Keratinocyte (primary cell): ENCODE measurements around the gene NR1H4. TPM values are rescaled to one million over a fixed set of nuclear protein-coding genes. Genes with fewer than 3 reads are reported as not detected.

Experiments used
- DNase-seq: peaks from one replicate; pipeline ENCODE4 v3.0.0-alpha.2; 2011; ENCODE audit warnings: low read depth, missing footprints, low spot score
- FAIRE-seq: peaks from 2 replicates; lab custom pipeline; 2011; peaks lifted over from hg19 to GRCh38; lab: Jason Lieb, UNC
- H2AFZ ChIP-seq: 2 replicates; pipeline ENCODE4 v1.6.0; 2012; ENCODE audit warnings: low read length, control low read depth, inconsistent platforms; ENCODE audit not compliant: control insufficient read depth
- H3K27ac ChIP-seq: 2 replicates; pipeline ENCODE4 v1.5.1; 2011; ENCODE audit warnings: low read length; ENCODE audit not compliant: control insufficient read depth, insufficient read depth
- H3K27me3 ChIP-seq: 3 replicates; pipeline ENCODE4 v1.6.0; 2011; ENCODE audit warnings: low read length; ENCODE audit not compliant: control insufficient read depth, insufficient read depth; ENCODE audit errors: extremely low read depth
- H3K36me3 ChIP-seq, 2 experiments: 2 replicates in 1 of 2; 3 replicates in 1 of 2; pipeline ENCODE4 v1.5.1; 2011; ENCODE audit warnings: low read length in 2 of 2, mild to moderate bottlenecking in 1 of 2; ENCODE audit not compliant: control insufficient read depth in 2 of 2, insufficient read depth in 2 of 2; ENCODE audit errors: extremely low read depth in 1 of 2
- H3K4me1 ChIP-seq: 3 replicates; pipeline ENCODE4 v1.5.1; 2011; ENCODE audit warnings: low read length; ENCODE audit not compliant: control insufficient read depth, insufficient read depth; ENCODE audit errors: extremely low read depth
- H3K4me2 ChIP-seq: 3 replicates; pipeline ENCODE4 v1.6.0; 2011; ENCODE audit warnings: low read depth, low read length; ENCODE audit not compliant: control insufficient read depth, insufficient read depth; ENCODE audit errors: extremely low read depth
- H3K4me3 ChIP-seq, 3 experiments: fragments of 200-600 bp in 1 of 3; sonication (generic) in 1 of 3; 2 replicates in 2 of 3; 3 replicates in 1 of 3; pipeline ENCODE4 v1.5.1; 2011 to 2016; ENCODE audit warnings: low read length in 3 of 3, mild to moderate bottlenecking in 3 of 3, control low read depth in 2 of 3, inconsistent platforms in 1 of 3, low read depth in 1 of 3, mixed read lengths in 1 of 3, mixed run types in 1 of 3, moderate library complexity in 1 of 3; ENCODE audit not compliant: control insufficient read depth in 2 of 3, insufficient read depth in 2 of 3; ENCODE audit errors: extremely low read depth in 1 of 3
- H3K79me2 ChIP-seq: 2 replicates; pipeline ENCODE4 v1.6.0; 2012; ENCODE audit warnings: low read length; ENCODE audit not compliant: control insufficient read depth, insufficient read depth
- H3K9ac ChIP-seq: 3 replicates; pipeline ENCODE4 v1.6.0; 2011; ENCODE audit warnings: low read length; ENCODE audit not compliant: control insufficient read depth, insufficient read depth; ENCODE audit errors: extremely low read depth
- H3K9me1 ChIP-seq: 3 replicates; pipeline ENCODE4 v1.6.0; 2011; ENCODE audit warnings: low read length; ENCODE audit not compliant: control insufficient read depth, insufficient read depth; ENCODE audit errors: extremely low read depth
- H3K9me3 ChIP-seq: 2 replicates; pipeline ENCODE4 v1.5.1; 2012; ENCODE audit warnings: low read depth, low read length; ENCODE audit not compliant: control insufficient read depth
- H4K20me1 ChIP-seq: 3 replicates; pipeline ENCODE4 v1.6.0; 2011; ENCODE audit warnings: low read length; ENCODE audit not compliant: control insufficient read depth, insufficient read depth; ENCODE audit errors: extremely low read depth
- CTCF ChIP-seq, 3 experiments: IDR thresholded peaks in 1 of 3; conservative IDR thresholded peaks in 1 of 3; optimal IDR thresholded peaks in 1 of 3; 2 replicates in 2 of 3; 3 replicates in 1 of 3; pipeline versions ENCODE3 to v1.5.1; 2011; ENCODE audit warnings: low read length in 3 of 3, mild to moderate bottlenecking in 3 of 3, moderate library complexity in 2 of 3, control low read depth in 1 of 3, inconsistent platforms in 1 of 3; ENCODE audit not compliant: insufficient read depth in 2 of 3; ENCODE audit errors: extremely low read depth in 1 of 3
- EZH2 ChIP-seq: IDR thresholded peaks from one replicate; pipeline ENCODE4 v1.6.1; 2012; ENCODE audit warnings: inconsistent platforms, mild to moderate bottlenecking, low read length, moderate library complexity
- dilution Hi-C: fragments of 300-500 bp; cut with MboI; formaldehyde crosslinking; loops from one replicate; pipeline ENCODE4 v1.7.0; 2020; ENCODE audit warnings: low sequenced_read_pairs; ENCODE audit not compliant: extremely low pct_ligation_motif_present
- polyA plus RNA-seq, 5 experiments: library from polyadenylated mRNA; depleted of rRNA in 3 of 5; stranded (reverse) in 3 of 5; stranded (forward) in 1 of 5; unstranded in 1 of 5; fragments of >200 nt; gene quantifications; 1 replicate in 1 of 5; 2 replicates in 3 of 5; 3 replicates in 1 of 5; pipeline versions ENCODE4 v1.2.1 to v1.2.3, GENCODE V29; 2011 to 2012; ENCODE audit warnings: missing spikeins in 2 of 5, low read depth in 1 of 5, low replicate concordance in 1 of 5

NR1H4 gene
- polyA plus RNA-seq, 1 donor (not counting 4 experiments of a cell fraction or from before 2014, with no cell fraction given), result not detected

- FAIRE-seq, result no peak
- peaks cover 9% of the 10 kb centered on the region for H3K4me1 ChIP-seq
- H3K79me2 ChIP-seq, result peaks cover 7% of the 10 kb centered on the region
- no peaks in the 10 kb centered on the region for H4K20me1 ChIP-seq
- H3K9ac ChIP-seq, result no peak overlapping the region
- no peaks in the 10 kb centered on the region for H3K9me1 ChIP-seq
- TF ChIP-seq EZH2 (no peak), CTCF (optimal IDR thresholded peaks at IDR 0.05 in 1 of 3, IDR thresholded peaks at IDR 0.05 in 1 of 3, conservative IDR thresholded peaks at IDR 0.05 in 1 of 3; ENCODE audit: extremely low read depth in 1 of 3, insufficient read depth in 2 of 3, low read length in 3 of 3) (no peak)
- no peak overlapping the region for H3K4me3 ChIP-seq
- H3K9me3 ChIP-seq, result no peaks in the 10 kb centered on the region
- no peak overlapping the region for H3K4me2 ChIP-seq
- dilution Hi-C loops, result no loop called here
- H3K36me3 ChIP-seq, result no peaks in the 10 kb centered on the region
- H2AFZ ChIP-seq, result no peak overlapping the region
- no peaks in the 10 kb centered on the region for H3K27me3 ChIP-seq
- no peak overlapping the region for H3K27ac ChIP-seq
- no peak for DNase-seq
These were observed 106.2 kb downstream of the NR1H4 start for GRCh38 chr12:100579844-100580243.

GRCh38 chr12:100584256-100584655 is 110.6 kb downstream of the NR1H4 start:
- H3K27ac ChIP-seq, result no peak overlapping the region
- DNase-seq (no peak), FAIRE-seq (no peak)
- no peak for TF ChIP-seq CTCF (optimal IDR thresholded peaks at IDR 0.05 in 1 of 3, IDR thresholded peaks at IDR 0.05 in 1 of 3, conservative IDR thresholded peaks at IDR 0.05 in 1 of 3; ENCODE audit: extremely low read depth in 1 of 3, insufficient read depth in 2 of 3, low read length in 3 of 3)
- no peak for TF ChIP-seq EZH2
- no peak overlapping the region for H3K4me2 ChIP-seq
- no peaks in the 10 kb centered on the region for H3K9me3 ChIP-seq
- no peaks in the 10 kb centered on the region for H4K20me1 ChIP-seq
- no peak overlapping the region for H3K4me3 ChIP-seq
- H3K36me3 ChIP-seq, result no peaks in the 10 kb centered on the region
- H3K79me2 ChIP-seq, result peaks cover 2% of the 10 kb centered on the region
- H3K9me1 ChIP-seq, result no peaks in the 10 kb centered on the region
- H2AFZ ChIP-seq, result no peak overlapping the region
- no peaks in the 10 kb centered on the region for H3K4me1 ChIP-seq
- no peak overlapping the region for H3K9ac ChIP-seq
- dilution Hi-C loops, result no loop called here
- H3K27me3 ChIP-seq, result no peaks in the 10 kb centered on the region
